SK-N-SH (cell line): Measurements from ENCODE around the gene UTF1.

ENCODE experiments used
- GABPA ChIP-seq: IDR thresholded peaks from 2 replicates; pipeline ENCODE4 v1.4.0; 2012; ENCODE audit warnings: low read depth, mild to moderate bottlenecking
- RCOR1 ChIP-seq: fragments of 150-350 bp; IDR thresholded peaks from 2 replicates; pipeline ENCODE4 v1.6.1; 2017; ENCODE audit warnings: antibody characterized with exemption, low read length
- TF ChIP-seq, protein P1 (sequence below): fragments of 200-600 bp; sonication (generic); IDR thresholded peaks from 2 replicates; pipeline ENCODE4 v1.6.1; 2017; ENCODE audit warnings: antibody characterized with exemption, mild to moderate bottlenecking, moderate library complexity

DNA sequence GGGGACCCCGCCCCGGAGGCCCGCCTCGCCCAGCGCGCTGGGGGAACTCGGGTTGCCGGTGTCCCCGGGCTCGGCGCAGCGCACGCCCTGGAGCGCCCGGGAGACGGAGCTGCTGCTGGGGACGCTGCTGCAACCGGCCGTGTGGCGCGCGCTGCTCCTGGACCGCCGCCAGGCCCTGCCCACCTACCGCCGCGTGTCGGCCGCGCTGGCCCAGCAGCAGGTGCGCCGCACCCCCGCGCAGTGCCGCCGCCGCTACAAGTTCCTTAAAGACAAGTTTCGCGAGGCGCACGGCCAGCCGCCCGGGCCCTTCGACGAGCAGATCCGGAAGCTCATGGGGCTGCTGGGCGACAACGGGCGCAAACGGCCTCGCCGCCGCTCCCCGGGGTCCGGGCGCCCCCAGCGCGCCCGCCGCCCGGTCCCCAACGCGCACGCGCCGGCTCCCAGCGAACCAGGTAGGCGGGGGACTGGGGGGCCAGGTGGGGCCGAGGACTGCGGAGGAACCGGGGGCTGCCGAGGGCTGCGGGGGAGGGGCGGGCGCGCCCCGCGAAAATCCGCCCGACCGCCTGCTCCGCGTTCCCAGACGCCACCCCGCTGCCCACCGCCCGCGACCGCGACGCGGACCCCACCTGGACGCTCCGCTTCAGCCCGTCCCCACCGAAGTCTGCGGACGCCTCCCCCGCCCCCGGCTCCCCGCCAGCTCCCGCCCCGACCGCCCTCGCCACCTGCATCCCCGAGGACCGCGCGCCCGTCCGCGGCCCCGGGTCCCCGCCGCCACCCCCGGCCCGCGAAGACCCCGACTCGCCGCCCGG, 574 bp downstream of the UTF1 start:
- TF ChIP-seq, protein P1, sequence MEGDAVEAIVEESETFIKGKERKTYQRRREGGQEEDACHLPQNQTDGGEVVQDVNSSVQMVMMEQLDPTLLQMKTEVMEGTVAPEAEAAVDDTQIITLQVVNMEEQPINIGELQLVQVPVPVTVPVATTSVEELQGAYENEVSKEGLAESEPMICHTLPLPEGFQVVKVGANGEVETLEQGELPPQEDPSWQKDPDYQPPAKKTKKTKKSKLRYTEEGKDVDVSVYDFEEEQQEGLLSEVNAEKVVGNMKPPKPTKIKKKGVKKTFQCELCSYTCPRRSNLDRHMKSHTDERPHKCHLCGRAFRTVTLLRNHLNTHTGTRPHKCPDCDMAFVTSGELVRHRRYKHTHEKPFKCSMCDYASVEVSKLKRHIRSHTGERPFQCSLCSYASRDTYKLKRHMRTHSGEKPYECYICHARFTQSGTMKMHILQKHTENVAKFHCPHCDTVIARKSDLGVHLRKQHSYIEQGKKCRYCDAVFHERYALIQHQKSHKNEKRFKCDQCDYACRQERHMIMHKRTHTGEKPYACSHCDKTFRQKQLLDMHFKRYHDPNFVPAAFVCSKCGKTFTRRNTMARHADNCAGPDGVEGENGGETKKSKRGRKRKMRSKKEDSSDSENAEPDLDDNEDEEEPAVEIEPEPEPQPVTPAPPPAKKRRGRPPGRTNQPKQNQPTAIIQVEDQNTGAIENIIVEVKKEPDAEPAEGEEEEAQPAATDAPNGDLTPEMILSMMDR = no peak
- TF ChIP-seq GABPA (no peak), RCOR1 (no peak)
